Activated CD8-positive, alpha-beta T cell treated with anti-CD3 and anti-CD28 coated beads for 36 hours (primary cell): ENCODE measurements around the gene ATF7. TPM values are rescaled to one million over a fixed set of nuclear protein-coding genes. Genes with fewer than 3 reads are reported as not detected.

Experiments used
- ATAC-seq: fragments of 200-7000 bp; cut with Tn5 transposase; one replicate; pipeline ENCODE4 v1.10.0; 2021; ENCODE audit warnings: mild to moderate bottlenecking, moderate library complexity
- CTCF ChIA-PET: fragments of 350-600 bp; sonication (Branson Sonifier 250); formaldehyde crosslinking; loops from one replicate; lab custom pipeline; 2021; ENCODE audit warnings: antibody characterized with exemption; lab: Charles Lee
- POLR2A ChIA-PET: fragments of 350-600 bp; sonication (Branson Sonifier 250); formaldehyde crosslinking; loops from one replicate; lab custom pipeline; 2021; ENCODE audit warnings: antibody characterized with exemption; lab: Charles Lee
- DNase-seq: peaks from one replicate; pipeline ENCODE4 v3.0.0-alpha.2; 2020
- H3K27ac Mint-ChIP-seq: one replicate; pipeline ENCODE4 v1.8.0; 2021; ENCODE audit warnings: mild to moderate bottlenecking, mixed read lengths
- H3K27me3 Mint-ChIP-seq: one replicate; pipeline ENCODE4 v1.8.0; 2021; ENCODE audit warnings: mixed read lengths
- H3K36me3 Mint-ChIP-seq: one replicate; pipeline ENCODE4 v1.8.0; 2021; ENCODE audit warnings: low read depth, mixed read lengths
- H3K4me1 Mint-ChIP-seq: one replicate; pipeline ENCODE4 v1.8.0; 2021; ENCODE audit warnings: low read depth, mixed read lengths
- H3K4me3 Mint-ChIP-seq: one replicate; pipeline ENCODE4 v1.8.0; 2021; ENCODE audit warnings: mild to moderate bottlenecking, moderate library complexity, mixed read lengths
- H3K9me3 Mint-ChIP-seq: one replicate; pipeline ENCODE4 v1.8.0; 2021; ENCODE audit warnings: mixed read lengths
- CTCF ChIP-seq: fragments of 200-600 bp; IDR thresholded peaks from one replicate; pipeline ENCODE4 v1.8.0; 2022; ENCODE audit warnings: antibody characterized with exemption, mild to moderate bottlenecking
- intact Hi-C: fragments of 100-400 bp; cut with micrococcal nuclease; formaldehyde crosslinking; loops from one replicate; pipeline ENCODE4 v1.10.0; 2022
- total RNA-seq, 2 experiments: library from RNA; stranded (reverse); gene quantifications; one replicate each; pipeline ENCODE4 v1.2.3, GENCODE V29; 2021

The ATF7 gene
- total RNA-seq, 2 experiments from 2014 or later: 22.0 to 22.6 TPM

GRCh38 chr12:53593707-53594106, 32.5 kb downstream of the ATF7 start:
- no peaks in the 10 kb centered on the region for H3K27me3 Mint-ChIP-seq
- ATAC-seq (no peak), DNase-seq (no peak)
- peaks cover 33% of the 10 kb centered on the region for H3K4me1 Mint-ChIP-seq
- peaks cover under 1% of the 10 kb centered on the region for H3K36me3 Mint-ChIP-seq
- POLR2A ChIA-PET: interaction anchor here (0.7 kb wide), 1 partner anchor 27 kb away, joined by 4 read pairs; no protein-coding TSS in a partner anchor
- H3K4me3 Mint-ChIP-seq: no peak overlapping the region
- H3K27ac Mint-ChIP-seq: no peak overlapping the region
- H3K9me3 Mint-ChIP-seq: no peaks in the 10 kb centered on the region
- CTCF ChIA-PET: interaction anchor here (1.2 to 1.6 kb wide), 2 partner anchors 82 to 93 kb away, joined by 4 read pairs; partner anchors contain the start of gene ATP5MC2
- TF ChIP-seq CTCF: no peak
- intact Hi-C loops: no loop called here

- no peaks in the 10 kb centered on the region for H3K27me3 Mint-ChIP-seq
- no peaks in the 10 kb centered on the region for H3K36me3 Mint-ChIP-seq
- POLR2A ChIA-PET: interaction anchor here (0.6 to 0.7 kb wide), 2 partner anchors 13 to 27 kb away, joined by 3 to 4 read pairs; no protein-coding TSS in a partner anchor
Observed at GRCh38 chr12:53593031-53593430, 33.2 kb downstream of the ATF7 start.

GRCh38 chr12:53592426-53592825, 33.8 kb downstream of the ATF7 start:
- no peaks in the 10 kb centered on the region for H3K27me3 Mint-ChIP-seq
- POLR2A ChIA-PET: interaction anchor here (0.9 to 1.1 kb wide), 2 partner anchors 33 to 49 kb away, joined by 3 to 6 read pairs; partner anchors contain the start of gene ATF7
- no peak for ATAC-seq
- H3K4me1 Mint-ChIP-seq: peaks cover 40% of the 10 kb centered on the region
- TF ChIP-seq CTCF: no peak
- no peaks in the 10 kb centered on the region for H3K9me3 Mint-ChIP-seq
- no peaks in the 10 kb centered on the region for H3K36me3 Mint-ChIP-seq
- CTCF ChIA-PET: interaction anchor here (1.2 to 1.6 kb wide), 2 partner anchors 49 to 84 kb away, joined by 3 to 9 read pairs; partner anchors contain the start of gene ATP5MC2
- H3K27ac Mint-ChIP-seq: no peak overlapping the region
- DNase-seq: no peak
- intact Hi-C loops: no loop called here
- no peak overlapping the region for H3K4me3 Mint-ChIP-seq

More at GRCh38 chr12:53593031-53593430, 33.2 kb downstream of the ATF7 start:
- intact Hi-C loops: no loop called here
- no peak overlapping the region for H3K27ac Mint-ChIP-seq
- DNase-seq (no peak), ATAC-seq (no peak)
- CTCF ChIA-PET: interaction anchor here (1.2 to 1.6 kb wide), 2 partner anchors 83 to 93 kb away, joined by 4 read pairs; partner anchors contain the start of gene ATP5MC2
- no peaks in the 10 kb centered on the region for H3K9me3 Mint-ChIP-seq
- peaks cover 40% of the 10 kb centered on the region for H3K4me1 Mint-ChIP-seq
- TF ChIP-seq CTCF: no peak
- H3K4me3 Mint-ChIP-seq: no peak overlapping the region

GRCh38 chr12:53591301-53592206, 34.6 kb downstream of the ATF7 start:
- no peak for ATAC-seq
- Mint-ChIP-seq H3K4me1 (peaks cover 44% of the 10 kb centered on the region), H3K36me3 (no peaks in the 10 kb centered on the region), H3K27ac (no peak overlapping the region), H3K27me3 (no peaks in the 10 kb centered on the region), H3K9me3 (no peaks in the 10 kb centered on the region), H3K4me3 (no peak overlapping the region)
- no peak for DNase-seq
- intact Hi-C loops: no loop called here
- POLR2A ChIA-PET: interaction anchor here (0.9 to 1.1 kb wide), 4 partner anchors 9 to 48 kb away, joined by 3 to 6 read pairs (median 3); partner anchors contain the start of gene ATF7
- CTCF ChIA-PET: interaction anchor here (0.7 to 1.6 kb wide), 3 partner anchors 14 to 84 kb away, joined by 3 to 9 read pairs (median 3); partner anchors contain the start of gene ATP5MC2
- no peak for TF ChIP-seq CTCF
